Measurements from ENCODE around the gene RND1. TPM values are rescaled to one million over a fixed set of nuclear protein-coding genes. Genes with fewer than 3 reads are reported as not detected.

Gene RND1
- total and polyA plus RNA-seq, 2 of the 13 experiments (the other 11 are each of a cell fraction or from before 2014, with no cell fraction given), result 1.8 to 1.9 TPM

GRCh38 chr12:48882972-48883304, 17.3 kb upstream of the RND1 start (continued):
- TF ChIP-seq ZNF513 (CRISPR knock-in tag; conservative IDR thresholded peaks at IDR 0.05), result no peak
- 0 out of 2 replicates have a peak, but pooled peaks have one; percentile 54 for TF ChIP-seq ARID2 (CRISPR knock-in tag; IDR thresholded peaks at IDR 0.05; ENCODE audit: borderline replicate concordance)
- TF ChIP-seq IRX3 (CRISPR knock-in tag; IDR thresholded peaks at IDR 0.05; ENCODE audit: borderline replicate concordance, low read depth), result no peak
- no peak for TF ChIP-seq ZNF674 (CRISPR knock-in tag; IDR thresholded peaks at IDR 0.05; ENCODE audit: low read depth)
- no peak for TF ChIP-seq NR2F6 (IDR thresholded peaks at IDR 0.05)
- TF ChIP-seq NR2F6 (CRISPR knock-in tag; IDR thresholded peaks at IDR 0.05), result peak; percentile 67
- peak; percentile 22; the same call in 1 of the 2 replicates for TF ChIP-seq BCL6 (CRISPR knock-in tag; IDR thresholded peaks at IDR 0.05)
- TF ChIP-seq ESRRA (CRISPR knock-in tag; IDR thresholded peaks at IDR 0.05; ENCODE audit: low read depth), result no peak
- no peak for TF ChIP-seq CREB3 (CRISPR knock-in tag; IDR thresholded peaks at IDR 0.05)
- no peak for TF ChIP-seq FOXP1 (IDR thresholded peaks at IDR 0.05)
- TF ChIP-seq FOXP1 (CRISPR knock-in tag; IDR thresholded peaks at IDR 0.05), result peak; percentile 46; the same call in 1 of the 2 replicates

DNA sequence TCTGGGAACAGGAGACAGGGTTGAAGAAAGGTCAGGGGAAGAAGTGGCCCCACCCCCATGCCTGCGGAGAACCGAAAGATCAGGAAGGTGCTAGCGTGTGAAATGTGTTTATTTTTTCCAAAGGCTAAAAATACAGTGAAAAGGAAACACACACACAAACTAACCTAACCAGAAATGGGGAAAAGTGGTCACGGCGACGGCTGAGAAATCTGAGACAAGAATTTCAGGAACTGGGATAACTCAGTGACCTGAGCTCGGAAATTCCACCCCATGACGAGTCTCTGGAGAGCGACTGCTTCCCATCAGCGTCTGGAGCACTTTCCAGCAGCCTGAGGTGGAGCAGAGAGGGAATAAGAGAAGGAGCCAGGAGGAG, 16.6 kb upstream of the RND1 start:
- Histone ChIP-seq H3K27me3 (ENCODE audit: control insufficient read depth in 1 of 2, insufficient read depth in 2 of 2, low read length in 2 of 2) (peaks cover 2 to 19% of the 10 kb centered on the region in 2 experiments; a peak in 3 of 5 replicates), H3K4me1 (ENCODE audit: insufficient read depth, low read length) (peaks cover 95% of the 10 kb centered on the region)
- CTCF ChIA-PET (ENCODE audit: low intra/inter-chr PET ratio, low total read pairs), result no interaction called here

More for the DNA sequence above, 16.6 kb upstream of the RND1 start:
- no TSS peak for BruUV-seq (replicated peaks)
- Histone ChIP-seq H3K4me2 (ENCODE audit: low read depth, low read length) (peak overlapping the region; percentile 93), H4K20me1 (ENCODE audit: insufficient read depth, low read length) (no peaks in the 10 kb centered on the region), H3K4me3 (replicated peaks in 1 of 3; ENCODE audit: insufficient read depth in 1 of 3, low read depth in 2 of 3, low read length in 3 of 3) (peak overlapping the region in 1 of 3 experiments; percentile 24; a peak in 2 of 6 replicates), H3K36me3 (replicated peaks in 1 of 2; ENCODE audit: control insufficient read depth in 1 of 2, insufficient read depth in 2 of 2, low read length in 2 of 2) (no peaks in the 10 kb centered on the region), H3K9me3 (ENCODE audit: low read length) (no peaks in the 10 kb centered on the region), H2AFZ (ENCODE audit: low read length) (no peak overlapping the region), H3K9ac (ENCODE audit: insufficient read depth, low read depth, low read length) (no peak overlapping the region), H3K79me2 (ENCODE audit: insufficient read depth, low read length) (no peaks in the 10 kb centered on the region), H3K27ac (ENCODE audit: extremely low read length, insufficient read depth, low read length) (no peak overlapping the region)
- in situ Hi-C loops (cut with HindIII; ENCODE audit: extremely low pct_ligation_motif_present, low pct_unique_long_range_greater_than_20kb) (no loop called here), intact Hi-C loops (cut with micrococcal nuclease; ENCODE audit: unreplicated experiment) (loop anchor here (2.0 kb wide), 1 partner anchor 16 kb away; no protein-coding TSS in a partner anchor)
- TF ChIP-seq SOX6 (IDR thresholded peaks at IDR 0.05) (no peak), SOX6 (CRISPR knock-in tag; IDR thresholded peaks at IDR 0.05) (no peak), SETDB1 (CRISPR knock-in tag; IDR thresholded peaks at IDR 0.05; ENCODE audit: borderline replicate concordance) (no peak), ZSCAN9 (CRISPR knock-in tag; IDR thresholded peaks at IDR 0.05; ENCODE audit: borderline replicate concordance) (no peak)
- 2% methylated on average over 10 of the region's 10 CpGs for WGBS (ENCODE audit: low lambda C conversion rate)
- FAIRE-seq (no peak), ATAC-seq (no peak), DNase-seq (ENCODE audit: low spot score) (no peak)
- POLR2A ChIA-PET, result interaction anchor here (3.3 to 3.7 kb wide), 2 partner anchors 17 to 30 kb away, joined by 20 to 52 read pairs; partner anchors contain the start of genes DDX23 and RND1

Data from HepG2 (cell line).